HG03354 (cell line): ENCODE measurements around the gene S100A10.

Source experiments
- ATAC-seq: cut with Tn5 transposase; IDR thresholded peaks from one replicate; pipeline ENCODE4 v1.9.1; 2021; ENCODE audit warnings: mild to moderate bottlenecking; ENCODE audit not compliant: unreplicated experiment, poor library complexity, severe bottlenecking

The S100A10 gene

GRCh38 chr1:151944126-151944856 lies 49.4 kb downstream of the S100A10 start:
- no peak for ATAC-seq

GRCh38 chr1:151943591-151943990 lies 50.1 kb downstream of the S100A10 start:
- ATAC-seq: no peak

- no peak for ATAC-seq
Measured at GRCh38 chr1:151942882-151943281, 50.8 kb downstream of the S100A10 start.

GRCh38 chr1:151940541-151940940 lies 53.1 kb downstream of the S100A10 start:
- no peak for ATAC-seq

- ATAC-seq: no peak
Measured at GRCh38 chr1:151939779-151940178, 53.9 kb downstream of the S100A10 start.

- no peak for ATAC-seq
Measured at GRCh38 chr1:151939141-151939540, 54.5 kb downstream of the S100A10 start.

- no peak for ATAC-seq
Measured at GRCh38 chr1:151936653-151937052, 57.0 kb downstream of the S100A10 start.

GRCh38 chr1:151935894-151936602 lies 57.6 kb downstream of the S100A10 start:
- ATAC-seq: no peak

GRCh38 chr1:151935154-151935553 lies 58.5 kb downstream of the S100A10 start:
- no peak for ATAC-seq

- no peak for ATAC-seq
Measured at GRCh38 chr1:151934048-151934493, 59.6 kb downstream of the S100A10 start.
